22Rv1 (cell line): ENCODE measurements around the gene TLCD1.

ENCODE experiments used
- ZFX ChIP-seq: fragments of 450-650 bp; IDR thresholded peaks from 2 replicates; pipeline ENCODE4 v1.6.1; 2017; ENCODE audit warnings: antibody characterized with exemption, borderline replicate concordance
- TF ChIP-seq, protein P1 (sequence below): fragments of 450-650 bp; IDR thresholded peaks from 2 replicates; pipeline ENCODE4 v1.5.1; 2017; ENCODE audit warnings: mild to moderate bottlenecking

DNA sequence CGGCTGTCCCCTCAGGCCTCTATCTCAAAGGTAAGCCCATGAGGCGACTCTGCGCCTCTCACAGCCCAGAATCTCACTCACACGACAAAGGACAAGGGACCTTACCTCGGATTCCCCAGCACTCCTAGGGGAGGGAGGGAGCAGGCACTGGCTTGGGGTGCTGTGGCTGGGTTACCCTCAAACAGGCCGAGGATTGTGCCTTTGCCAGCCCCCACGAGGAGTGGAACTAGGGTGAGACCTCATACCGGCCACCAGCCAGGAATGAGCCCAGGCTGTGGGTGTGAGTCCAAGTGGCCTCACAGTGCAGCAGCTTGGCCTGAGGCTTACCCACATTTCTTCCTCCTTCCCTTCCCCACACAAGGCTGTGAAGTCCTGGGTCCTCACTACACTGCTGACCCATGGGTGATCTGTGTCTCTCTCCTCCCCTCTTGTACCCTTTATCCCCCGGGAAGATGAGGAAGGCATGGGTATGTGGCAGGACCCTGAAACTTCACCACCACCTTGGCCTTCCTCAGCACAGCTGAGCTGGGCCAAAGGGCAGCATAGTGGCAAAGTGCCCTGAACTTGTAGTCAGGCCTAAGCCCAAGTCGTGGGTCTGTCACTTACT lies 20.2 kb downstream of the TLCD1 start:
- TF ChIP-seq, protein P1, sequence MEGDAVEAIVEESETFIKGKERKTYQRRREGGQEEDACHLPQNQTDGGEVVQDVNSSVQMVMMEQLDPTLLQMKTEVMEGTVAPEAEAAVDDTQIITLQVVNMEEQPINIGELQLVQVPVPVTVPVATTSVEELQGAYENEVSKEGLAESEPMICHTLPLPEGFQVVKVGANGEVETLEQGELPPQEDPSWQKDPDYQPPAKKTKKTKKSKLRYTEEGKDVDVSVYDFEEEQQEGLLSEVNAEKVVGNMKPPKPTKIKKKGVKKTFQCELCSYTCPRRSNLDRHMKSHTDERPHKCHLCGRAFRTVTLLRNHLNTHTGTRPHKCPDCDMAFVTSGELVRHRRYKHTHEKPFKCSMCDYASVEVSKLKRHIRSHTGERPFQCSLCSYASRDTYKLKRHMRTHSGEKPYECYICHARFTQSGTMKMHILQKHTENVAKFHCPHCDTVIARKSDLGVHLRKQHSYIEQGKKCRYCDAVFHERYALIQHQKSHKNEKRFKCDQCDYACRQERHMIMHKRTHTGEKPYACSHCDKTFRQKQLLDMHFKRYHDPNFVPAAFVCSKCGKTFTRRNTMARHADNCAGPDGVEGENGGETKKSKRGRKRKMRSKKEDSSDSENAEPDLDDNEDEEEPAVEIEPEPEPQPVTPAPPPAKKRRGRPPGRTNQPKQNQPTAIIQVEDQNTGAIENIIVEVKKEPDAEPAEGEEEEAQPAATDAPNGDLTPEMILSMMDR, result no peak
- no peak for TF ChIP-seq ZFX
